GM12875 (cell line): Measurements from ENCODE around the gene USF1.
A peak's percentile ranks its signal among the peaks of the same experiment; 100 is the strongest.
"Not testable (repeated sequence)": the region's sequence is repeated elsewhere in the genome, so short reads cannot be mapped to it uniquely, and the experiment has no call there.

Experiments used
- H3K4me3 ChIP-seq: one replicate; pipeline ENCODE4 v1.5.1; 2011; ENCODE audit warnings: low read depth, low read length, control low read depth
- TF ChIP-seq, protein P1 (sequence below): IDR thresholded peaks from 2 replicates; pipeline ENCODE4 v1.5.1; 2011; ENCODE audit warnings: low read depth, mild to moderate bottlenecking, control low read depth, inconsistent platforms, low read length, moderate library complexity, borderline replicate concordance; ENCODE audit not compliant: insufficient read depth

Gene USF1

GRCh38 chr1:161037661-161038522, 7.9 kb downstream of the USF1 start:
- TF ChIP-seq, protein P1, sequence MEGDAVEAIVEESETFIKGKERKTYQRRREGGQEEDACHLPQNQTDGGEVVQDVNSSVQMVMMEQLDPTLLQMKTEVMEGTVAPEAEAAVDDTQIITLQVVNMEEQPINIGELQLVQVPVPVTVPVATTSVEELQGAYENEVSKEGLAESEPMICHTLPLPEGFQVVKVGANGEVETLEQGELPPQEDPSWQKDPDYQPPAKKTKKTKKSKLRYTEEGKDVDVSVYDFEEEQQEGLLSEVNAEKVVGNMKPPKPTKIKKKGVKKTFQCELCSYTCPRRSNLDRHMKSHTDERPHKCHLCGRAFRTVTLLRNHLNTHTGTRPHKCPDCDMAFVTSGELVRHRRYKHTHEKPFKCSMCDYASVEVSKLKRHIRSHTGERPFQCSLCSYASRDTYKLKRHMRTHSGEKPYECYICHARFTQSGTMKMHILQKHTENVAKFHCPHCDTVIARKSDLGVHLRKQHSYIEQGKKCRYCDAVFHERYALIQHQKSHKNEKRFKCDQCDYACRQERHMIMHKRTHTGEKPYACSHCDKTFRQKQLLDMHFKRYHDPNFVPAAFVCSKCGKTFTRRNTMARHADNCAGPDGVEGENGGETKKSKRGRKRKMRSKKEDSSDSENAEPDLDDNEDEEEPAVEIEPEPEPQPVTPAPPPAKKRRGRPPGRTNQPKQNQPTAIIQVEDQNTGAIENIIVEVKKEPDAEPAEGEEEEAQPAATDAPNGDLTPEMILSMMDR: no peak
- peak overlapping the region; percentile 63 for H3K4me3 ChIP-seq

DNA sequence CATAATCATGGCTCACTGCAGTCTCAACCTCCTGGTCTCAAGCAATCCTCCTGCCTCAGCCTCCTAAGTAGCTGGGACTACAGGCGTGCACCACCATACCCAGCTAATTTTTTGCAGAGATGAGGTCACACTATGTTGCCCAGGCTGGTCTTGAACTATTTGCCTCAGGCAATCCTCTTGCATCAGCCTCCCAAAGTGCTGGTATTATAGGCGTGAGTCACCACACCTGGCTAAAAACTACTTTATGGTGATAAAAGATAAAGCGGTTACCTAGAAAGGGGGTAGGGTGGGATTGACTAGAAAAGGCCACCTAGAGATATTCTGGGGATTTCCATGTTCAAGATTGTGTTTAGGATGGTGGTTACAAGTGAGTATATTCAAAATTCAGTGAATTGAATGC, 12.0 kb downstream of the USF1 start:
- TF ChIP-seq, protein P1: no peak
- H3K4me3 ChIP-seq: no peak overlapping the region

DNA sequence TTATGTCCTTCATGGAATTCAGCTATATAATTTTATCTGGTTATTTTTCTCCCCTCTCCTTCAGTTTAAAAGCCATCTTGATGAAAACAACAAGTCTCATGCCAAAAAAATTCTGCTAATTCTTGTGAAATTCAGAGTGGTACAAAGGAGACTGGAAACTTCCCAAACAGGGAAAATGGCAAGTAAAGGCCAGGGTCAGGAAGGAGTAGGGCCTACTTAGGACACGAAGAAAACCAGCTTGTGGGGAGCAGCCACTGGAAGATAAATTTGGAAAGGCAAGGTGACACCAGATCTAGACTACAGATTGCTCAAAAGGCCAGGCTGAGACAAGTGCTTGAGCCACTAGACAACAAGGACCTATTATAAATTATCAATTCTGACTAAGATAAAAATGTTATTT, 13.4 kb downstream of the USF1 start:
- TF ChIP-seq, protein P1: no peak

GRCh38 chr1:161031874-161032273, 13.9 kb downstream of the USF1 start:
- TF ChIP-seq, protein P1: no peak

More for the DNA sequence above, 13.4 kb downstream of the USF1 start:
- no peak overlapping the region for H3K4me3 ChIP-seq

GRCh38 chr1:161029466-161029865, 16.3 kb downstream of the USF1 start:
- not testable (repeated sequence) for H3K4me3 ChIP-seq

More at GRCh38 chr1:161031874-161032273, 13.9 kb downstream of the USF1 start:
- no peak overlapping the region for H3K4me3 ChIP-seq

- not testable (repeated sequence) for H3K4me3 ChIP-seq
Observed at GRCh38 chr1:161026954-161027353, 18.8 kb downstream of the USF1 start.

- not testable (repeated sequence) for H3K4me3 ChIP-seq
Observed at GRCh38 chr1:161022432-161022831, 23.3 kb downstream of the USF1 start.

DNA sequence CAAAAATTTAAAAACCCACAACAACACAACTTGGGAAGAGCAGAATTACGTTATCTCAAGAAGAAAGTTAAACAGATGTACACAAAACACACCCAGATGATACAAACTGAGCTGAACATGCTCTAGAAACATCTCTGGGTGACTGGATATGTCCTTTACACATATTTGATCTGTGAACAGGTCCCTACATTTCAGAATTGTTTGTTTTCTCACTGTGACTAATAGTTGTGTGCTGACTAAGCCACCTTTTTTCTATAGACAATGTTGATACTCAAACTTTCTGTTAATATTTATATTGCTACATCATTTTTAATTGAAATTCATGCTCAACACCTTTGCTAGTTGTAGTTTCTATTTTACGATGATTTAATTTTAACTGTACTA, 23.8 kb downstream of the USF1 start:
- TF ChIP-seq, protein P1: no peak
- no peak overlapping the region for H3K4me3 ChIP-seq
